AG04450 (cell line): ENCODE data around the gene GSAP. TPM values are rescaled to one million over a fixed set of nuclear protein-coding genes. Genes with fewer than 3 reads are reported as not detected.
"Not testable (repeated sequence)": the region's sequence is repeated elsewhere in the genome, so short reads cannot be mapped to it uniquely, and the experiment has no call there.

ENCODE experiments used
- CTCF ChIA-PET: fragments of 300-600, 350-600 bp; formaldehyde crosslinking; extraction: SDS; loops from one replicate; lab custom pipeline; 2022; ENCODE audit warnings: antibody characterized with exemption, inconsistent platforms; lab: Charles Lee
- POLR2A ChIA-PET: fragments of 350-600 bp; formaldehyde crosslinking; extraction: SDS; loops from one replicate; lab custom pipeline; 2021; ENCODE audit warnings: antibody characterized with exemption, inconsistent platforms; lab: Yijun Ruan, JAX
- DNase-seq: peaks from one replicate; pipeline ENCODE4 v3.0.0-alpha.2; 2011; ENCODE audit warnings: low read depth, low spot score
- H3K27ac ChIP-seq: one replicate; pipeline ENCODE4 v1.5.1; 2012; ENCODE audit warnings: low read depth, low read length, control low read depth
- H3K27me3 ChIP-seq: one replicate; pipeline ENCODE4 v1.6.0; 2012; ENCODE audit warnings: low read length; ENCODE audit not compliant: control insufficient read depth, insufficient read depth
- H3K4me3 ChIP-seq: 2 replicates; pipeline ENCODE4 v1.5.1; 2011; ENCODE audit warnings: mild to moderate bottlenecking, low read depth, low read length, control low read depth
- H3K9me3 ChIP-seq: 2 replicates; pipeline ENCODE4 v1.5.1; 2012; ENCODE audit warnings: low read length; ENCODE audit not compliant: control insufficient read depth, insufficient read depth
- CTCF ChIP-seq: IDR thresholded peaks from 2 replicates; pipeline ENCODE4 v1.5.1; 2011; ENCODE audit warnings: low read depth, low read length, control low read depth, inconsistent platforms
- polyA plus RNA-seq: library from polyadenylated mRNA; depleted of rRNA; stranded (reverse); fragments of >200 nt; gene quantifications from 2 replicates; pipeline ENCODE4 v1.2.3, GENCODE V29; 2011

Gene GSAP
- polyA plus RNA-seq, 1 experiment: 8.9 TPM

DNA sequence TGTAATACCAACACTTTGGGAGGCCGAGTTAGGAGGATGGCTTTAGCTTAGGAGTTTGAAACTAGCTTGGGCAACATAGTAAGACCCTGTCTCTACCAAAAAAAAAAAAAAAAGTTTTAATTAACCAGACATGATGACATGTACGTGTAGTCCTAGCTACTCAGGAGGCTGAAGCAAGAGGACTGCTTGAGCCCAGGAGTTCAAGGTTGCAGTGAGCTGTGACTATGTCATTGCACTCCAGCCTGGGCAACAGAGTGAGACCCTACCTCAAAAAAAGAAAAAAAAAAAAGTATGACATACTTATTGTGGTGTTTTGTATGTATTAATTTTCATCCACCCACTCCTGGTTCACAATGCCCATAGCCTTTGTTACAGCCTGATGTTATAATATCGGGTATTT, 69.7 kb downstream of the GSAP start:
- POLR2A ChIA-PET: no interaction called here
- no peak for DNase-seq

GRCh38 chr7:77345426-77345825, 70.7 kb downstream of the GSAP start:
- H3K27me3 ChIP-seq, H3K27ac ChIP-seq, H3K9me3 ChIP-seq, DNase-seq, CTCF ChIA-PET, H3K4me3 ChIP-seq, POLR2A ChIA-PET: not testable (repeated sequence)

More for the DNA sequence above, 69.7 kb downstream of the GSAP start:
- no peaks in the 10 kb centered on the region for H3K27me3 ChIP-seq
- TF ChIP-seq CTCF: no peak
- H3K4me3 ChIP-seq: no peak overlapping the region
- no peaks in the 10 kb centered on the region for H3K9me3 ChIP-seq
- H3K27ac ChIP-seq: no peak overlapping the region
- CTCF ChIA-PET: interaction anchor here (0.6 to 0.7 kb wide), 2 partner anchors 11 to 15 kb away, joined by 3 read pairs; no protein-coding TSS in a partner anchor

GRCh38 chr7:77339726-77340125, 76.4 kb downstream of the GSAP start:
- ChIA-PET CTCF (interaction anchor here (1.1 kb wide), 1 partner anchor 9 kb away, joined by 3 read pairs; no protein-coding TSS in a partner anchor), POLR2A (no interaction called here)
- Histone ChIP-seq H3K27me3 (no peaks in the 10 kb centered on the region), H3K9me3 (no peaks in the 10 kb centered on the region), H3K27ac (no peak overlapping the region), H3K4me3 (no peak overlapping the region)
- no peak for TF ChIP-seq CTCF
- DNase-seq: no peak

DNA sequence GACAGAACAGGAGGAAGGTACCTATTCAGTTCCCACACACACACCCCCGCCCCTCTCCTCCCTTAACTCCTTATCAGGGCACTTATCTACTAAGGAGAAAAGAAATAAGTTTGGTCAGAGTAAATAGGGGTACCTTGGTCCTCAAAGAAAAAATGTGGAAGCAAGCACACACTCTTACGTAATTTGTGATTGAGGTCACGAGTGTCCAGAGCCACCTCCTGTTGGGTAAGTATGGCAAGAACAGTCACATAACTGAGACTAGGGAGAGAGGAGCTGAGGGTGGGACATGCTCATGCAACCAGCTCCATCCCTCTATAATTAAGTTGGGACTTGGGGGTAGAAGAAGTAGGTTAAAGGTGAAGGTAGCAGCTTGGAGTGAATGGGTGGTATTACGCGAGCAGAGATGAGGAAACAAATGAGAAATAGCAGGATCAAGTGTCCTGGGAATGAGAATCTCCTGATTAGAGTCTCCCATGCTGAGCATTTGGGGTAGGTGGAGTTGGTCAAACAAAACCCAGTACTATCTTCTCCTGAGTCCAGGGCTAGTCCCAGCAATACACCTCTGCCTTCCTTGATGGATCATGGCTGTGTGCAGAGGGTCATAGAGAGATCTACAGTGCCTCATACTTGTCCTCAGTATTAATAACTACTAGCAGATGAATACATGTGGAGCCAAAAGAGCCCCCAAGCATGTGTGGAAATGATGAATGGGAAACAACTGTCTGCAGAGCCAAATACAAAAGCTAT, 77.1 kb downstream of the GSAP start:
- Histone ChIP-seq H3K9me3 (no peaks in the 10 kb centered on the region), H3K27me3 (no peaks in the 10 kb centered on the region), H3K27ac (no peak overlapping the region), H3K4me3 (no peak overlapping the region)
- no peak for DNase-seq
- CTCF ChIA-PET: interaction anchor here (1.1 kb wide), 1 partner anchor 9 kb away, joined by 3 read pairs; no protein-coding TSS in a partner anchor
- POLR2A ChIA-PET: no interaction called here
- TF ChIP-seq CTCF: no peak

GRCh38 chr7:77338260-77338659, 77.9 kb downstream of the GSAP start:
- TF ChIP-seq CTCF: no peak
- Histone ChIP-seq H3K27me3 (no peaks in the 10 kb centered on the region), H3K4me3 (no peak overlapping the region), H3K27ac (no peak overlapping the region), H3K9me3 (no peaks in the 10 kb centered on the region)
- DNase-seq: no peak
- ChIA-PET POLR2A (no interaction called here), CTCF (interaction anchor here (1.2 kb wide), 1 partner anchor 91 kb away, joined by 3 read pairs; no protein-coding TSS in a partner anchor)
